GM23338 (cell line): ENCODE measurements around the gene LGALS12. TPM values are rescaled to one million over a fixed set of nuclear protein-coding genes. Genes with fewer than 3 reads are reported as not detected.
A peak's percentile ranks its signal among the peaks of the same experiment; 100 is the strongest.

Source experiments
- ATAC-seq: fragments of 200-7000 bp; cut with Tn5 transposase; 3 replicates; pipeline ENCODE4 v1.9.1; 2020
- DNase-seq: peaks from one replicate; pipeline ENCODE4 v3.0.0-alpha.2; 2015; ENCODE audit warnings: low spot score
- H2AFZ ChIP-seq: fragments of 200-600 bp; sonication (generic); 2 replicates; pipeline ENCODE4 v1.8.0; 2016; ENCODE audit warnings: antibody characterized with exemption, mild to moderate bottlenecking, moderate library complexity
- H3F3A ChIP-seq: fragments of 200-600 bp; sonication (generic); replicated peaks from 2 replicates; pipeline ENCODE4 v1.8.0; 2017; ENCODE audit warnings: antibody characterized with exemption, mixed run types, low read depth
- H3K27ac ChIP-seq: fragments of 200-600 bp; sonication (generic); 2 replicates; pipeline ENCODE4 v1.6.1; 2016; ENCODE audit warnings: low read depth
- H3K27me3 ChIP-seq: fragments of 200-600 bp; sonication (generic); 2 replicates; pipeline ENCODE4 v1.8.0; 2016; ENCODE audit warnings: mild to moderate bottlenecking, mixed run types, moderate library complexity; ENCODE audit not compliant: insufficient read depth
- H3K36me3 ChIP-seq: fragments of 200-600 bp; sonication (generic); 2 replicates; pipeline ENCODE4 v1.8.0; 2016; ENCODE audit warnings: mild to moderate bottlenecking; ENCODE audit not compliant: insufficient read depth
- H3K4me1 ChIP-seq: fragments of 200-600 bp; sonication (generic); 2 replicates; pipeline ENCODE4 v1.8.0; 2016; ENCODE audit warnings: mild to moderate bottlenecking, moderate library complexity; ENCODE audit not compliant: insufficient read depth
- H3K4me2 ChIP-seq: fragments of 200-600 bp; sonication (generic); 2 replicates; pipeline ENCODE4 v1.7.1; 2017; ENCODE audit warnings: mixed run types
- H3K4me3 ChIP-seq: fragments of 200-600 bp; sonication (generic); 2 replicates; pipeline ENCODE4 v1.6.1; 2016; ENCODE audit warnings: mixed run types
- H3K79me2 ChIP-seq: fragments of 200-600 bp; sonication (generic); replicated peaks from 2 replicates; pipeline ENCODE4 v1.8.0; 2017; ENCODE audit warnings: mild to moderate bottlenecking; ENCODE audit not compliant: insufficient read depth
- H3K9me2 ChIP-seq: fragments of 200-600 bp; sonication (generic); 2 replicates; pipeline ENCODE4 v1.8.0; 2017; ENCODE audit not compliant: insufficient read depth
- H4K20me1 ChIP-seq: fragments of 200-600 bp; sonication (generic); replicated peaks from 2 replicates; pipeline ENCODE4 v1.8.0; 2017; ENCODE audit warnings: mild to moderate bottlenecking; ENCODE audit not compliant: insufficient read depth
- H3K27ac Mint-ChIP-seq: 2 replicates; pipeline ENCODE4 v1.8.0; 2020; ENCODE audit warnings: inconsistent platforms, mild to moderate bottlenecking, moderate library complexity, mixed read lengths
- H3K27me3 Mint-ChIP-seq: 3 replicates; pipeline ENCODE4 v1.8.0; 2022; ENCODE audit warnings: low read depth, mild to moderate bottlenecking, moderate library complexity, mixed read lengths, inconsistent platforms; ENCODE audit not compliant: insufficient read depth, poor library complexity
- H3K36me3 Mint-ChIP-seq: 3 replicates; pipeline ENCODE4 v1.8.0; 2021; ENCODE audit warnings: low read depth, mild to moderate bottlenecking, inconsistent platforms, moderate library complexity, mixed read lengths
- H3K4me1 Mint-ChIP-seq: 3 replicates; pipeline ENCODE4 v1.8.0; 2020; ENCODE audit warnings: mild to moderate bottlenecking, inconsistent platforms, mixed read lengths
- H3K4me3 Mint-ChIP-seq: 3 replicates; pipeline ENCODE4 v1.8.0; 2021; ENCODE audit warnings: moderate library complexity, mild to moderate bottlenecking, inconsistent platforms, mixed read lengths
- H3K9me3 Mint-ChIP-seq: 3 replicates; pipeline ENCODE4 v1.8.0; 2020; ENCODE audit warnings: moderate library complexity, mild to moderate bottlenecking, inconsistent platforms, mixed read lengths
- CREB1 ChIP-seq: fragments of 250-450 bp; sonication (Bioruptor Pico); IDR thresholded peaks from 2 replicates; pipeline ENCODE4 v1.5.0; 2020; ENCODE audit warnings: low read depth, mild to moderate bottlenecking, moderate library complexity
- EZH2 ChIP-seq: fragments of 200-600 bp; sonication (generic); IDR thresholded peaks from one replicate; pipeline ENCODE4 v1.8.0; 2017; ENCODE audit warnings: antibody characterized with exemption, mild to moderate bottlenecking, low read depth; ENCODE audit not compliant: unreplicated experiment
- EZH2phosphoT487 ChIP-seq: fragments of 200-600 bp; sonication (generic); IDR thresholded peaks from one replicate; pipeline ENCODE4 v1.8.1; 2018; ENCODE audit warnings: antibody characterized with exemption; ENCODE audit not compliant: unreplicated experiment
- JUNB ChIP-seq: IDR thresholded peaks from one replicate; pipeline ENCODE4 v1.6.1; 2016; ENCODE audit warnings: antibody characterized with exemption; ENCODE audit not compliant: unreplicated experiment
- NANOG ChIP-seq: IDR thresholded peaks from 2 replicates; pipeline ENCODE4 v1.6.1; 2016; ENCODE audit warnings: antibody characterized with exemption, borderline replicate concordance
- POLR2AphosphoS5 ChIP-seq: IDR thresholded peaks from 2 replicates; pipeline ENCODE4 v1.6.1; 2016; ENCODE audit warnings: antibody characterized with exemption, low read depth
- STAT1 ChIP-seq: IDR thresholded peaks from one replicate; pipeline ENCODE4 v1.6.1; 2016; ENCODE audit warnings: antibody characterized with exemption; ENCODE audit not compliant: unreplicated experiment
- ZNF114 ChIP-seq: fragments of 250-450 bp; sonication (Bioruptor Pico); IDR thresholded peaks from 2 replicates; pipeline ENCODE4 v1.5.0; 2020; ENCODE audit warnings: mild to moderate bottlenecking, moderate library complexity
- ZNF331 ChIP-seq: fragments of 250-450 bp; sonication (Bioruptor Pico); IDR thresholded peaks from 2 replicates; pipeline ENCODE4 v1.5.0; 2020; ENCODE audit warnings: low read depth, mild to moderate bottlenecking, moderate library complexity
- polyA plus RNA-seq: library from polyadenylated mRNA; unstranded; fragments of >200 nt; fragmentation: Nextera tagmentation; extraction: Ambion mirVana; gene quantifications from 2 replicates; pipeline ENCODE4 v1.2.1, GENCODE V29; 2016
- total RNA-seq: library from RNA; depleted of rRNA; stranded (reverse); fragments of >200 nt; shearing (Covaris generic); gene quantifications from 2 replicates; pipeline ENCODE4 v1.2.3, GENCODE V29; 2014
- TF ChIP-seq, protein P1 (sequence below): IDR thresholded peaks from one replicate; pipeline ENCODE4 v1.6.1; 2018; ENCODE audit warnings: antibody characterized with exemption; ENCODE audit not compliant: unreplicated experiment
- TF ChIP-seq, protein P2 (sequence below): fragments of 250-450 bp; sonication (Bioruptor Pico); IDR thresholded peaks from 2 replicates; pipeline ENCODE4 v1.5.0; 2020; ENCODE audit warnings: mild to moderate bottlenecking, moderate library complexity
- TF ChIP-seq, protein P3 (sequence below), 2 experiments: fragments of 200-600 bp in 1 of 2; sonication (generic) in 1 of 2; conservative IDR thresholded peaks; 2 replicates each; pipeline versions ENCODE4 v1.5.1 to v1.6.1; 2016 to 2017; ENCODE audit warnings: antibody characterized with exemption in 2 of 2, low read depth in 2 of 2, mild to moderate bottlenecking in 2 of 2, moderate library complexity in 1 of 2
- TF ChIP-seq, protein P4 (sequence below): IDR thresholded peaks from 2 replicates; pipeline ENCODE4 v1.6.1; 2016; ENCODE audit warnings: antibody characterized with exemption

LGALS12 gene
- total and polyA plus RNA-seq, 2 experiments from 2014 or later, result 0.94 to 1.2 TPM

DNA sequence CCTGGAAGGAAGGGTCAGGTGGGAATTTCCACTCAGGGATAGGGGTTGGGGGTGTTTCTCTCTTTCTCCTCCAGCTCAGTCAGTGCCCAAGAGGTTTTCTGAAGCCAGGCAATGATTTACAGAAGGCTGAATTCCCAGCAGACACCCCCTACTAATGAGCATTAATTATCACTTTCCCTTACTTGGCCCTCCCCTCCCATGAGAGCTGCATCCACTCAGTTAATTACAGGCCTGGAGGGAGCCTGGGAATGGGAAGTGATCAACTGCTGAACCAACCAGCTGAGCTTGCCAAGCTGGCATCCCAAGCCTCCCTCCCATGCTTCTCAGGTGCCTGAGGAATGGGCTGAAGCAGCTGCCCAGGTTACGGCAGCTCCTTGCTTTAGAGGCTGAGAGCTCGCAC, 992 bp downstream of the LGALS12 start:
- no peak overlapping the region for H3K4me3 Mint-ChIP-seq
- no peak for ATAC-seq

More for the DNA sequence above, 992 bp downstream of the LGALS12 start:
- no peak overlapping the region for H3K4me2 ChIP-seq
- Mint-ChIP-seq H3K36me3 (peaks cover 14% of the 10 kb centered on the region; the same call in 1 of the 3 replicates), H3K27ac (no peak overlapping the region), H3K27me3 (peaks cover 11% of the 10 kb centered on the region), H3K4me1 (peaks cover 48% of the 10 kb centered on the region), H3K9me3 (peaks cover 14% of the 10 kb centered on the region)
- H3F3A ChIP-seq, result no peaks in the 10 kb centered on the region; the same call in 1 of the 2 replicates
- H3K4me3 ChIP-seq, result no peak overlapping the region
- peaks cover 26% of the 10 kb centered on the region for H3K4me1 ChIP-seq
- H4K20me1 ChIP-seq, result no peaks in the 10 kb centered on the region
- H2AFZ ChIP-seq, result 0 out of 2 replicates have a peak overlapping the region, but pooled peaks have one; percentile 32
- H3K27me3 ChIP-seq, result no peaks in the 10 kb centered on the region
- no peaks in the 10 kb centered on the region for H3K79me2 ChIP-seq
- H3K27ac ChIP-seq, result no peak overlapping the region
- peaks cover 9% of the 10 kb centered on the region; the same call in 1 of the 2 replicates for H3K9me2 ChIP-seq
- no peaks in the 10 kb centered on the region for H3K36me3 ChIP-seq
- TF ChIP-seq STAT1 (no peak), EZH2 (no peak), ZNF114 (no peak), CREB1 (no peak), POLR2AphosphoS5 (no peak), ZNF331 (no peak), EZH2phosphoT487 (no peak), NANOG (no peak), JUNB (no peak)
- TF ChIP-seq, protein P1, sequence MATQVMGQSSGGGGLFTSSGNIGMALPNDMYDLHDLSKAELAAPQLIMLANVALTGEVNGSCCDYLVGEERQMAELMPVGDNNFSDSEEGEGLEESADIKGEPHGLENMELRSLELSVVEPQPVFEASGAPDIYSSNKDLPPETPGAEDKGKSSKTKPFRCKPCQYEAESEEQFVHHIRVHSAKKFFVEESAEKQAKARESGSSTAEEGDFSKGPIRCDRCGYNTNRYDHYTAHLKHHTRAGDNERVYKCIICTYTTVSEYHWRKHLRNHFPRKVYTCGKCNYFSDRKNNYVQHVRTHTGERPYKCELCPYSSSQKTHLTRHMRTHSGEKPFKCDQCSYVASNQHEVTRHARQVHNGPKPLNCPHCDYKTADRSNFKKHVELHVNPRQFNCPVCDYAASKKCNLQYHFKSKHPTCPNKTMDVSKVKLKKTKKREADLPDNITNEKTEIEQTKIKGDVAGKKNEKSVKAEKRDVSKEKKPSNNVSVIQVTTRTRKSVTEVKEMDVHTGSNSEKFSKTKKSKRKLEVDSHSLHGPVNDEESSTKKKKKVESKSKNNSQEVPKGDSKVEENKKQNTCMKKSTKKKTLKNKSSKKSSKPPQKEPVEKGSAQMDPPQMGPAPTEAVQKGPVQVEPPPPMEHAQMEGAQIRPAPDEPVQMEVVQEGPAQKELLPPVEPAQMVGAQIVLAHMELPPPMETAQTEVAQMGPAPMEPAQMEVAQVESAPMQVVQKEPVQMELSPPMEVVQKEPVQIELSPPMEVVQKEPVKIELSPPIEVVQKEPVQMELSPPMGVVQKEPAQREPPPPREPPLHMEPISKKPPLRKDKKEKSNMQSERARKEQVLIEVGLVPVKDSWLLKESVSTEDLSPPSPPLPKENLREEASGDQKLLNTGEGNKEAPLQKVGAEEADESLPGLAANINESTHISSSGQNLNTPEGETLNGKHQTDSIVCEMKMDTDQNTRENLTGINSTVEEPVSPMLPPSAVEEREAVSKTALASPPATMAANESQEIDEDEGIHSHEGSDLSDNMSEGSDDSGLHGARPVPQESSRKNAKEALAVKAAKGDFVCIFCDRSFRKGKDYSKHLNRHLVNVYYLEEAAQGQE, result no peak
- TF ChIP-seq, protein P2, sequence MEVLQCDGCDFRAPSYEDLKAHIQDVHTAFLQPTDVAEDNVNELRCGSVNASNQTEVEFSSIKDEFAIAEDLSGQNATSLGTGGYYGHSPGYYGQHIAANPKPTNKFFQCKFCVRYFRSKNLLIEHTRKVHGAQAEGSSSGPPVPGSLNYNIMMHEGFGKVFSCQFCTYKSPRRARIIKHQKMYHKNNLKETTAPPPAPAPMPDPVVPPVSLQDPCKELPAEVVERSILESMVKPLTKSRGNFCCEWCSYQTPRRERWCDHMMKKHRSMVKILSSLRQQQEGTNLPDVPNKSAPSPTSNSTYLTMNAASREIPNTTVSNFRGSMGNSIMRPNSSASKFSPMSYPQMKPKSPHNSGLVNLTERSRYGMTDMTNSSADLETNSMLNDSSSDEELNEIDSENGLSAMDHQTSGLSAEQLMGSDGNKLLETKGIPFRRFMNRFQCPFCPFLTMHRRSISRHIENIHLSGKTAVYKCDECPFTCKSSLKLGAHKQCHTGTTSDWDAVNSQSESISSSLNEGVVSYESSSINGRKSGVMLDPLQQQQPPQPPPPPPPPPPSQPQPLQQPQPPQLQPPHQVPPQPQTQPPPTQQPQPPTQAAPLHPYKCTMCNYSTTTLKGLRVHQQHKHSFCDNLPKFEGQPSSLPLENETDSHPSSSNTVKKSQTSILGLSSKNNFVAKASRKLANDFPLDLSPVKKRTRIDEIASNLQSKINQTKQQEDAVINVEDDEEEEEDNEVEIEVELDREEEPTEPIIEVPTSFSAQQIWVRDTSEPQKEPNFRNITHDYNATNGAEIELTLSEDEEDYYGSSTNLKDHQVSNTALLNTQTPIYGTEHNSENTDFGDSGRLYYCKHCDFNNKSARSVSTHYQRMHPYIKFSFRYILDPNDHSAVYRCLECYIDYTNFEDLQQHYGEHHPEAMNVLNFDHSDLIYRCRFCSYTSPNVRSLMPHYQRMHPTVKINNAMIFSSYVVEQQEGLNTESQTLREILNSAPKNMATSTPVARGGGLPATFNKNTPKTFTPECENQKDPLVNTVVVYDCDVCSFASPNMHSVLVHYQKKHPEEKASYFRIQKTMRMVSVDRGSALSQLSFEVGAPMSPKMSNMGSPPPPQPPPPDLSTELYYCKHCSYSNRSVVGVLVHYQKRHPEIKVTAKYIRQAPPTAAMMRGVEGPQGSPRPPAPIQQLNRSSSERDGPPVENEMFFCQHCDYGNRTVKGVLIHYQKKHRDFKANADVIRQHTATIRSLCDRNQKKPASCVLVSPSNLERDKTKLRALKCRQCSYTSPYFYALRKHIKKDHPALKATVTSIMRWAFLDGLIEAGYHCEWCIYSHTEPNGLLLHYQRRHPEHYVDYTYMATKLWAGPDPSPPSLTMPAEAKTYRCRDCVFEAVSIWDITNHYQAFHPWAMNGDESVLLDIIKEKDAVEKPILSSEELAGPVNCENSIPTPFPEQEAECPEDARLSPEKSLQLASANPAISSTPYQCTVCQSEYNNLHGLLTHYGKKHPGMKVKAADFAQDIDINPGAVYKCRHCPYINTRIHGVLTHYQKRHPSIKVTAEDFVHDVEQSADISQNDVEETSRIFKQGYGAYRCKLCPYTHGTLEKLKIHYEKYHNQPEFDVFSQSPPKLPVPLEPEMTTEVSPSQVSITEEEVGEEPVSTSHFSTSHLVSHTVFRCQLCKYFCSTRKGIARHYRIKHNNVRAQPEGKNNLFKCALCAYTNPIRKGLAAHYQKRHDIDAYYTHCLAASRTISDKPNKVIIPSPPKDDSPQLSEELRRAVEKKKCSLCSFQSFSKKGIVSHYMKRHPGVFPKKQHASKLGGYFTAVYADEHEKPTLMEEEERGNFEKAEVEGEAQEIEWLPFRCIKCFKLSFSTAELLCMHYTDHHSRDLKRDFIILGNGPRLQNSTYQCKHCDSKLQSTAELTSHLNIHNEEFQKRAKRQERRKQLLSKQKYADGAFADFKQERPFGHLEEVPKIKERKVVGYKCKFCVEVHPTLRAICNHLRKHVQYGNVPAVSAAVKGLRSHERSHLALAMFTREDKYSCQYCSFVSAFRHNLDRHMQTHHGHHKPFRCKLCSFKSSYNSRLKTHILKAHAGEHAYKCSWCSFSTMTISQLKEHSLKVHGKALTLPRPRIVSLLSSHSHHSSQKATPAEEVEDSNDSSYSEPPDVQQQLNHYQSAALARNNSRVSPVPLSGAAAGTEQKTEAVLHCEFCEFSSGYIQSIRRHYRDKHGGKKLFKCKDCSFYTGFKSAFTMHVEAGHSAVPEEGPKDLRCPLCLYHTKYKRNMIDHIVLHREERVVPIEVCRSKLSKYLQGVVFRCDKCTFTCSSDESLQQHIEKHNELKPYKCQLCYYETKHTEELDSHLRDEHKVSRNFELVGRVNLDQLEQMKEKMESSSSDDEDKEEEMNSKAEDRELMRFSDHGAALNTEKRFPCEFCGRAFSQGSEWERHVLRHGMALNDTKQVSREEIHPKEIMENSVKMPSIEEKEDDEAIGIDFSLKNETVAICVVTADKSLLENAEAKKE (CRISPR knock-in tag), result no peak
- TF ChIP-seq, protein P3, sequence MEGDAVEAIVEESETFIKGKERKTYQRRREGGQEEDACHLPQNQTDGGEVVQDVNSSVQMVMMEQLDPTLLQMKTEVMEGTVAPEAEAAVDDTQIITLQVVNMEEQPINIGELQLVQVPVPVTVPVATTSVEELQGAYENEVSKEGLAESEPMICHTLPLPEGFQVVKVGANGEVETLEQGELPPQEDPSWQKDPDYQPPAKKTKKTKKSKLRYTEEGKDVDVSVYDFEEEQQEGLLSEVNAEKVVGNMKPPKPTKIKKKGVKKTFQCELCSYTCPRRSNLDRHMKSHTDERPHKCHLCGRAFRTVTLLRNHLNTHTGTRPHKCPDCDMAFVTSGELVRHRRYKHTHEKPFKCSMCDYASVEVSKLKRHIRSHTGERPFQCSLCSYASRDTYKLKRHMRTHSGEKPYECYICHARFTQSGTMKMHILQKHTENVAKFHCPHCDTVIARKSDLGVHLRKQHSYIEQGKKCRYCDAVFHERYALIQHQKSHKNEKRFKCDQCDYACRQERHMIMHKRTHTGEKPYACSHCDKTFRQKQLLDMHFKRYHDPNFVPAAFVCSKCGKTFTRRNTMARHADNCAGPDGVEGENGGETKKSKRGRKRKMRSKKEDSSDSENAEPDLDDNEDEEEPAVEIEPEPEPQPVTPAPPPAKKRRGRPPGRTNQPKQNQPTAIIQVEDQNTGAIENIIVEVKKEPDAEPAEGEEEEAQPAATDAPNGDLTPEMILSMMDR (conservative IDR thresholded peaks at IDR 0.05; ENCODE audit: low read depth in 2 of 2), result no peak
- TF ChIP-seq, protein P4, sequence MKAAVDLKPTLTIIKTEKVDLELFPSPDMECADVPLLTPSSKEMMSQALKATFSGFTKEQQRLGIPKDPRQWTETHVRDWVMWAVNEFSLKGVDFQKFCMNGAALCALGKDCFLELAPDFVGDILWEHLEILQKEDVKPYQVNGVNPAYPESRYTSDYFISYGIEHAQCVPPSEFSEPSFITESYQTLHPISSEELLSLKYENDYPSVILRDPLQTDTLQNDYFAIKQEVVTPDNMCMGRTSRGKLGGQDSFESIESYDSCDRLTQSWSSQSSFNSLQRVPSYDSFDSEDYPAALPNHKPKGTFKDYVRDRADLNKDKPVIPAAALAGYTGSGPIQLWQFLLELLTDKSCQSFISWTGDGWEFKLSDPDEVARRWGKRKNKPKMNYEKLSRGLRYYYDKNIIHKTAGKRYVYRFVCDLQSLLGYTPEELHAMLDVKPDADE, result no peak
- DNase-seq, result no peak
